Smooth muscle cell (in vitro differentiated cells): ENCODE results near the gene FKBP6. TPM values are rescaled to one million over a fixed set of nuclear protein-coding genes. Genes with fewer than 3 reads are reported as not detected.
"Not testable (repeated sequence)": the region's sequence is repeated elsewhere in the genome, so short reads cannot be mapped to it uniquely, and the experiment has no call there.

Experiments
- DNase-seq: peaks from one replicate; lab custom pipeline; 2025; ENCODE audit not compliant: unreplicated experiment; lab: John Stamatoyannopoulos, UW
- H2AFZ ChIP-seq: fragments of 200-600 bp; sonication (generic); 2 replicates; pipeline ENCODE4 v1.6.0; 2016; ENCODE audit warnings: antibody characterized with exemption, low read depth, mild to moderate bottlenecking
- H3F3A ChIP-seq: fragments of 200-600 bp; sonication (generic); 2 replicates; pipeline ENCODE4 v1.6.0; 2017; ENCODE audit warnings: antibody characterized with exemption, low read depth
- H3K27ac ChIP-seq: fragments of 200-600 bp; sonication (generic); 2 replicates; pipeline ENCODE4 v1.5.1; 2016; ENCODE audit warnings: low read depth, mild to moderate bottlenecking
- H3K27me3 ChIP-seq: fragments of 200-600 bp; sonication (generic); 2 replicates; pipeline ENCODE4 v1.6.1; 2016; ENCODE audit warnings: low read depth, mild to moderate bottlenecking
- H3K36me3 ChIP-seq: fragments of 200-600 bp; sonication (generic); 2 replicates; pipeline ENCODE4 v1.5.1; 2016; ENCODE audit warnings: low read depth
- H3K4me1 ChIP-seq: fragments of 200-600 bp; sonication (generic); 2 replicates; pipeline ENCODE4 v1.5.1; 2016; ENCODE audit warnings: low read depth
- H3K4me2 ChIP-seq: fragments of 200-600 bp; sonication (generic); 2 replicates; pipeline ENCODE4 v1.6.0; 2016; ENCODE audit warnings: mild to moderate bottlenecking
- H3K4me3 ChIP-seq: fragments of 200-600 bp; sonication (generic); 2 replicates; pipeline ENCODE4 v1.5.1; 2016; ENCODE audit warnings: mild to moderate bottlenecking
- H3K79me2 ChIP-seq: fragments of 200-600 bp; sonication (generic); 2 replicates; pipeline ENCODE4 v1.6.0; 2016; ENCODE audit warnings: low read depth, mild to moderate bottlenecking
- H3K9ac ChIP-seq: fragments of 200-600 bp; sonication (generic); 2 replicates; pipeline ENCODE4 v1.6.0; 2016; ENCODE audit warnings: low read depth
- H3K9me3 ChIP-seq: fragments of 200-600 bp; sonication (generic); replicated peaks from 2 replicates; pipeline ENCODE4 v1.5.1; 2016; ENCODE audit warnings: low read depth
- H4K20me1 ChIP-seq: fragments of 200-600 bp; sonication (generic); 2 replicates; pipeline ENCODE4 v1.6.0; 2016; ENCODE audit warnings: low read depth
- WGBS: methylation state at CpG from one replicate; pipeline ENCODE4 v1.1.7; 2016; ENCODE audit warnings: low lambda C conversion rate; 5-methylcytosine and 5-hydroxymethylcytosine counted together
- polyA plus RNA-seq: library from polyadenylated mRNA; unstranded; fragments of >200 nt; fragmentation: Nextera tagmentation; extraction: Ambion mirVana; gene quantifications from 2 replicates; pipeline ENCODE4 v1.2.1, GENCODE V29; 2016
- total RNA-seq: library from RNA; depleted of rRNA; stranded (reverse); fragments of >200 nt; gene quantifications from 2 replicates; pipeline ENCODE4 v1.2.3, GENCODE V29; 2014
- TF ChIP-seq, protein P1 (sequence below): fragments of 200-600 bp; sonication (generic); IDR thresholded peaks from 2 replicates; pipeline ENCODE4 v1.5.1; 2017; ENCODE audit warnings: borderline replicate concordance, mild to moderate bottlenecking, antibody characterized with exemption; ENCODE audit not compliant: insufficient read depth, poor library complexity, severe bottlenecking

FKBP6 gene
- total and polyA plus RNA-seq, 2 experiments from 2014 or later, result not detected

GRCh38 chr7:73359746-73360375, 31.9 kb downstream of the FKBP6 start:
- TF ChIP-seq, protein P1, sequence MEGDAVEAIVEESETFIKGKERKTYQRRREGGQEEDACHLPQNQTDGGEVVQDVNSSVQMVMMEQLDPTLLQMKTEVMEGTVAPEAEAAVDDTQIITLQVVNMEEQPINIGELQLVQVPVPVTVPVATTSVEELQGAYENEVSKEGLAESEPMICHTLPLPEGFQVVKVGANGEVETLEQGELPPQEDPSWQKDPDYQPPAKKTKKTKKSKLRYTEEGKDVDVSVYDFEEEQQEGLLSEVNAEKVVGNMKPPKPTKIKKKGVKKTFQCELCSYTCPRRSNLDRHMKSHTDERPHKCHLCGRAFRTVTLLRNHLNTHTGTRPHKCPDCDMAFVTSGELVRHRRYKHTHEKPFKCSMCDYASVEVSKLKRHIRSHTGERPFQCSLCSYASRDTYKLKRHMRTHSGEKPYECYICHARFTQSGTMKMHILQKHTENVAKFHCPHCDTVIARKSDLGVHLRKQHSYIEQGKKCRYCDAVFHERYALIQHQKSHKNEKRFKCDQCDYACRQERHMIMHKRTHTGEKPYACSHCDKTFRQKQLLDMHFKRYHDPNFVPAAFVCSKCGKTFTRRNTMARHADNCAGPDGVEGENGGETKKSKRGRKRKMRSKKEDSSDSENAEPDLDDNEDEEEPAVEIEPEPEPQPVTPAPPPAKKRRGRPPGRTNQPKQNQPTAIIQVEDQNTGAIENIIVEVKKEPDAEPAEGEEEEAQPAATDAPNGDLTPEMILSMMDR, result no peak
- H3K4me1 ChIP-seq, result no peaks in the 10 kb centered on the region
- H3K79me2 ChIP-seq, result no peaks in the 10 kb centered on the region
- WGBS, result 94% methylated on average over 12 of the region's 13 CpGs
- H3K4me2 ChIP-seq, result no peak overlapping the region
- no peaks in the 10 kb centered on the region for H3F3A ChIP-seq
- H3K27me3 ChIP-seq, result no peaks in the 10 kb centered on the region
- H3K9ac ChIP-seq, result no peak overlapping the region
- H3K27ac ChIP-seq, result no peak overlapping the region
- no peaks in the 10 kb centered on the region for H3K9me3 ChIP-seq
- no peaks in the 10 kb centered on the region for H3K36me3 ChIP-seq
- no peaks in the 10 kb centered on the region for H4K20me1 ChIP-seq
- H3K4me3 ChIP-seq, result no peak overlapping the region
- H2AFZ ChIP-seq, result no peak overlapping the region
- no peak for DNase-seq

DNA sequence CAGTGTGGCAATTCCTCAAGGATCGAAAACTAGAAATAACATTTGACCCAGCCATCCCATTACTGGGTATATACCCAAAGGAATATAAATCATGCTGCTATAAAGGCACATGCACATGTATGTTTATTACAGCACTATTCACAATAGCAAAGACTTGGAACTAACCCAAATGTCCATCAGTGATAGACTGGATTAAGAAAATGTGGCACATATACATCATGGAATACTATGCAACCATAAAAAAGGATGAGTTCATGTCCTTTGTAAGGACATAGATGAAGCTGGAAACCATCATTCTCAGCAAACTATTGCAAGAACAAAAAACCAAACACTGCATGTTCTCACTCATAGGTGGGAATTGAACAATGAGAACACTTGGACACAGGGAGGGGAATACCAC, 32.6 kb downstream of the FKBP6 start:
- DNase-seq, H3K9ac ChIP-seq, H3K4me1 ChIP-seq, H3K9me3 ChIP-seq, H3K36me3 ChIP-seq, H3K27ac ChIP-seq, H2AFZ ChIP-seq, H3K79me2 ChIP-seq, H4K20me1 ChIP-seq, H3K27me3 ChIP-seq, H3K4me2 ChIP-seq, H3K4me3 ChIP-seq, H3F3A ChIP-seq: not testable (repeated sequence)
- WGBS, result 100% methylated on average over 1 of the region's 1 CpG

GRCh38 chr7:73363225-73364005, 35.5 kb downstream of the FKBP6 start:
- H3K27ac ChIP-seq, result no peak overlapping the region
- no peaks in the 10 kb centered on the region for H3K79me2 ChIP-seq
- no peak overlapping the region for H3K4me2 ChIP-seq
- 92% methylated on average over 26 of the region's 28 CpGs for WGBS
- no peaks in the 10 kb centered on the region for H3K36me3 ChIP-seq
- no peaks in the 10 kb centered on the region for H3F3A ChIP-seq
- H3K27me3 ChIP-seq, result no peaks in the 10 kb centered on the region
- no peaks in the 10 kb centered on the region for H3K4me1 ChIP-seq
- H3K4me3 ChIP-seq, result no peak overlapping the region
- no peaks in the 10 kb centered on the region for H3K9me3 ChIP-seq
- H4K20me1 ChIP-seq, result no peaks in the 10 kb centered on the region
- TF ChIP-seq, protein P1, result no peak
- DNase-seq, result no peak
- H2AFZ ChIP-seq, result no peak overlapping the region
- no peak overlapping the region for H3K9ac ChIP-seq

- H3K4me1 ChIP-seq, result no peaks in the 10 kb centered on the region
- H3K27me3 ChIP-seq, result no peaks in the 10 kb centered on the region
- no peak overlapping the region for H3K27ac ChIP-seq
- WGBS, result 84% methylated on average over 25 of the region's 25 CpGs
- H3K9me3 ChIP-seq, result no peaks in the 10 kb centered on the region
- H3K9ac ChIP-seq, result no peak overlapping the region
- H3K79me2 ChIP-seq, result no peaks in the 10 kb centered on the region
- DNase-seq, result no peak
- H3K4me2 ChIP-seq, result no peak overlapping the region
- no peaks in the 10 kb centered on the region for H3K36me3 ChIP-seq
- H4K20me1 ChIP-seq, result no peaks in the 10 kb centered on the region
- TF ChIP-seq, protein P1, result no peak
- no peak overlapping the region for H2AFZ ChIP-seq
- no peaks in the 10 kb centered on the region for H3F3A ChIP-seq
- H3K4me3 ChIP-seq, result no peak overlapping the region
Measured at GRCh38 chr7:73364006-73364728, 36.2 kb downstream of the FKBP6 start.
